Activated T-helper 1 cell treated with anti-CD3 and anti-CD28 coated beads, Interleukin-2, amount 50 U/mL, for 16 hours (primary cell): ENCODE data around the gene OGFOD1.

Experiments used
- DNase-seq, 2 donors: peaks; one replicate each; pipeline ENCODE4 v3.0.0-alpha.2; 2020; ENCODE audit warnings: low read depth in 1 of 2, low spot score in 1 of 2

The OGFOD1 gene

GRCh38 chr16:56426585-56426984 is 24.8 kb upstream of the OGFOD1 start:
- no peak for DNase-seq

- no peak for DNase-seq
Observed at GRCh38 chr16:56428091-56428490, 23.3 kb upstream of the OGFOD1 start.

- DNase-seq, result no peak
Observed at GRCh38 chr16:56436258-56436657, 15.1 kb upstream of the OGFOD1 start.

- no peak for DNase-seq
Observed at GRCh38 chr16:56438038-56438437, 13.3 kb upstream of the OGFOD1 start.

GRCh38 chr16:56447286-56447685 is 4.1 kb upstream of the OGFOD1 start:
- no peak for DNase-seq

- no peak for DNase-seq
Observed at GRCh38 chr16:56448005-56448404, 3.3 kb upstream of the OGFOD1 start.

- DNase-seq, result no peak
Observed at GRCh38 chr16:56450275-56450985, 924 bp upstream of the OGFOD1 start.

GRCh38 chr16:56451753-56452689 is 667 bp downstream of the OGFOD1 start:
- DNase-seq, result no peak

GRCh38 chr16:56457927-56458470 is 6.6 kb downstream of the OGFOD1 start:
- DNase-seq, result no peak

- DNase-seq, result no peak
Observed at GRCh38 chr16:56460101-56460500, 8.7 kb downstream of the OGFOD1 start.

GRCh38 chr16:56462064-56462796 is 10.9 kb downstream of the OGFOD1 start:
- DNase-seq, result no peak

- no peak for DNase-seq
Observed at GRCh38 chr16:56463153-56463552, 11.8 kb downstream of the OGFOD1 start.

- no peak for DNase-seq
Observed at GRCh38 chr16:56466344-56466743, 15.0 kb downstream of the OGFOD1 start.

- no peak for DNase-seq
Observed at GRCh38 chr16:56468800-56469199, 17.4 kb downstream of the OGFOD1 start.

- no peak for DNase-seq
Observed at GRCh38 chr16:56469748-56470147, 18.4 kb downstream of the OGFOD1 start.

- no peak for DNase-seq
Observed at GRCh38 chr16:56470232-56470631, 18.9 kb downstream of the OGFOD1 start.

- no peak for DNase-seq
Observed at GRCh38 chr16:56470666-56471065, 19.3 kb downstream of the OGFOD1 start.

GRCh38 chr16:56475201-56475600 is 23.8 kb downstream of the OGFOD1 start:
- no peak for DNase-seq

GRCh38 chr16:56477096-56477878 is 25.9 kb downstream of the OGFOD1 start:
- DNase-seq, result no peak

- DNase-seq, result no peak
Observed at GRCh38 chr16:56478281-56479049, 27.1 kb downstream of the OGFOD1 start.
